ENCODE data around the gene ZSWIM7.

Gene ZSWIM7

GRCh38 chr17:16033729-16034349, 34.3 kb upstream of the ZSWIM7 start:
- Histone ChIP-seq H3K27ac (no peak overlapping the region), H3K4me3 (no peak overlapping the region), H3K9ac (ENCODE audit: insufficient read length) (no peak overlapping the region), H3K36me3 (ENCODE audit: insufficient read depth, low read length) (peaks cover 89% of the 10 kb centered on the region), H3K9me3 (ENCODE audit: low read depth, low read length) (no peaks in the 10 kb centered on the region)
- no peak for TF ChIP-seq EZH2 (IDR thresholded peaks at IDR 0.05)
- TF ChIP-seq POLR2AphosphoS5 (IDR thresholded peaks at IDR 0.05; ENCODE audit: borderline replicate concordance, low read depth, low read length), result no peak
- no peak for TF ChIP-seq FOXP2 (optimal IDR thresholded peaks at IDR 0.05; ENCODE audit: control extremely low read depth, extremely low read length, insufficient read depth)
- no peak for DNase-seq (ENCODE audit: low read depth, low spot score)

GRCh38 chr17:16027708-16028584, 28.4 kb upstream of the ZSWIM7 start:
- TF ChIP-seq POLR2AphosphoS5 (IDR thresholded peaks at IDR 0.05; ENCODE audit: borderline replicate concordance, low read depth, low read length) (no peak), FOXP2 (optimal IDR thresholded peaks at IDR 0.05; ENCODE audit: control extremely low read depth, extremely low read length, insufficient read depth) (no peak), EZH2 (IDR thresholded peaks at IDR 0.05) (no peak)
- no peak overlapping the region for H3K4me3 ChIP-seq
- no peak overlapping the region for H3K9ac ChIP-seq (ENCODE audit: insufficient read length)
- no peaks in the 10 kb centered on the region for H3K9me3 ChIP-seq (ENCODE audit: low read depth, low read length)
- H3K27ac ChIP-seq, result no peak overlapping the region
- no peak for DNase-seq (ENCODE audit: low read depth, low spot score)
- peaks cover 96% of the 10 kb centered on the region for H3K36me3 ChIP-seq (ENCODE audit: insufficient read depth, low read length)

GRCh38 chr17:16026895-16027294, 27.4 kb upstream of the ZSWIM7 start:
- no peak for DNase-seq (ENCODE audit: low read depth, low spot score)
- Histone ChIP-seq H3K9me3 (ENCODE audit: low read depth, low read length) (no peaks in the 10 kb centered on the region), H3K4me3 (no peak overlapping the region), H3K27ac (no peak overlapping the region), H3K36me3 (ENCODE audit: insufficient read depth, low read length) (peaks cover 90% of the 10 kb centered on the region), H3K9ac (ENCODE audit: insufficient read length) (no peak overlapping the region)
- TF ChIP-seq POLR2AphosphoS5 (IDR thresholded peaks at IDR 0.05; ENCODE audit: borderline replicate concordance, low read depth, low read length), result no peak
- TF ChIP-seq EZH2 (IDR thresholded peaks at IDR 0.05), result no peak
- TF ChIP-seq FOXP2 (optimal IDR thresholded peaks at IDR 0.05; ENCODE audit: control extremely low read depth, extremely low read length, insufficient read depth), result no peak

GRCh38 chr17:16025202-16025601, 25.7 kb upstream of the ZSWIM7 start:
- Histone ChIP-seq H3K9me3 (ENCODE audit: low read depth, low read length) (no peaks in the 10 kb centered on the region), H3K4me3 (no peak overlapping the region), H3K9ac (ENCODE audit: insufficient read length) (no peak overlapping the region), H3K27ac (no peak overlapping the region), H3K36me3 (ENCODE audit: insufficient read depth, low read length) (peaks cover 81% of the 10 kb centered on the region)
- TF ChIP-seq EZH2 (IDR thresholded peaks at IDR 0.05), result no peak
- TF ChIP-seq FOXP2 (optimal IDR thresholded peaks at IDR 0.05; ENCODE audit: control extremely low read depth, extremely low read length, insufficient read depth), result no peak
- TF ChIP-seq POLR2AphosphoS5 (IDR thresholded peaks at IDR 0.05; ENCODE audit: borderline replicate concordance, low read depth, low read length), result no peak
- DNase-seq (ENCODE audit: low read depth, low spot score), result no peak

- no peak overlapping the region for H3K4me3 ChIP-seq
- H3K36me3 ChIP-seq (ENCODE audit: insufficient read depth, low read length), result peaks cover 75% of the 10 kb centered on the region
- H3K27ac ChIP-seq, result 0 out of 2 replicates have a peak overlapping the region, but pooled peaks have one; percentile 3
- H3K9me3 ChIP-seq (ENCODE audit: low read depth, low read length), result no peaks in the 10 kb centered on the region
- TF ChIP-seq FOXP2 (optimal IDR thresholded peaks at IDR 0.05; ENCODE audit: control extremely low read depth, extremely low read length, insufficient read depth) (no peak), POLR2AphosphoS5 (IDR thresholded peaks at IDR 0.05; ENCODE audit: borderline replicate concordance, low read depth, low read length) (no peak), EZH2 (IDR thresholded peaks at IDR 0.05) (no peak)
- DNase-seq (ENCODE audit: low read depth, low spot score), result no peak
- no peak overlapping the region for H3K9ac ChIP-seq (ENCODE audit: insufficient read length)
Measured at GRCh38 chr17:16023881-16024280, 24.4 kb upstream of the ZSWIM7 start.

GRCh38 chr17:16019347-16019746, 19.8 kb upstream of the ZSWIM7 start:
- peaks cover 50% of the 10 kb centered on the region for H3K36me3 ChIP-seq (ENCODE audit: insufficient read depth, low read length)
- no peak overlapping the region for H3K9ac ChIP-seq (ENCODE audit: insufficient read length)

GRCh38 chr17:16013943-16014407, 14.5 kb upstream of the ZSWIM7 start:
- Histone ChIP-seq H3K9ac (ENCODE audit: insufficient read length) (no peak overlapping the region), H3K9me3 (ENCODE audit: low read depth, low read length) (no peaks in the 10 kb centered on the region), H3K27ac (no peak overlapping the region), H3K36me3 (ENCODE audit: insufficient read depth, low read length) (peaks cover 43% of the 10 kb centered on the region), H3K4me3 (no peak overlapping the region)
- TF ChIP-seq POLR2AphosphoS5 (IDR thresholded peaks at IDR 0.05; ENCODE audit: borderline replicate concordance, low read depth, low read length), result no peak
- no peak for TF ChIP-seq EZH2 (IDR thresholded peaks at IDR 0.05)
- TF ChIP-seq FOXP2 (optimal IDR thresholded peaks at IDR 0.05; ENCODE audit: control extremely low read depth, extremely low read length, insufficient read depth), result no peak
- no peak for DNase-seq (ENCODE audit: low read depth, low spot score)

More at GRCh38 chr17:16019347-16019746, 19.8 kb upstream of the ZSWIM7 start:
- Histone ChIP-seq H3K4me3 (no peak overlapping the region), H3K9me3 (ENCODE audit: low read depth, low read length) (no peaks in the 10 kb centered on the region), H3K27ac (no peak overlapping the region)
- DNase-seq (ENCODE audit: low read depth, low spot score), result no peak
- no peak for TF ChIP-seq POLR2AphosphoS5 (IDR thresholded peaks at IDR 0.05; ENCODE audit: borderline replicate concordance, low read depth, low read length)

- H3K27ac ChIP-seq, result no peak overlapping the region
- H3K36me3 ChIP-seq (ENCODE audit: insufficient read depth, low read length), result peaks cover 73% of the 10 kb centered on the region
- TF ChIP-seq POLR2AphosphoS5 (IDR thresholded peaks at IDR 0.05; ENCODE audit: borderline replicate concordance, low read depth, low read length) (no peak), FOXP2 (optimal IDR thresholded peaks at IDR 0.05; ENCODE audit: control extremely low read depth, extremely low read length, insufficient read depth) (no peak), EZH2 (IDR thresholded peaks at IDR 0.05) (no peak)
- no peak overlapping the region for H3K4me3 ChIP-seq
- no peak overlapping the region for H3K9ac ChIP-seq (ENCODE audit: insufficient read length)
- DNase-seq (ENCODE audit: low read depth, low spot score), result no peak
- no peaks in the 10 kb centered on the region for H3K9me3 ChIP-seq (ENCODE audit: low read depth, low read length)
Measured at GRCh38 chr17:16007439-16007838, 7.9 kb upstream of the ZSWIM7 start.
